Endothelial cell (in vitro differentiated cells): ENCODE measurements around the gene PKD2L1. TPM values are rescaled to one million over a fixed set of nuclear protein-coding genes. Genes with fewer than 3 reads are reported as not detected.
"Not testable (repeated sequence)": the region's sequence is repeated elsewhere in the genome, so short reads cannot be mapped to it uniquely, and the experiment has no call there.

Experiments used
- DNase-seq: peaks from one replicate; pipeline ENCODE4 v3.0.0; 2021; ENCODE audit warnings: low spot score
- H3K27ac Mint-ChIP-seq: one replicate; pipeline ENCODE4 v1.8.0; 2021; ENCODE audit warnings: mixed read lengths, inconsistent platforms; ENCODE audit not compliant: unreplicated experiment
- H3K27me3 Mint-ChIP-seq: one replicate; pipeline ENCODE4 v1.8.0; 2021; ENCODE audit warnings: mild to moderate bottlenecking, moderate library complexity, mixed read lengths, inconsistent platforms; ENCODE audit not compliant: unreplicated experiment
- H3K36me3 Mint-ChIP-seq: one replicate; pipeline ENCODE4 v1.8.0; 2021; ENCODE audit warnings: mild to moderate bottlenecking, low read depth, mixed read lengths, inconsistent platforms; ENCODE audit not compliant: unreplicated experiment
- H3K4me1 Mint-ChIP-seq: one replicate; pipeline ENCODE4 v1.8.0; 2021; ENCODE audit warnings: mild to moderate bottlenecking, mixed read lengths, inconsistent platforms; ENCODE audit not compliant: unreplicated experiment
- H3K4me3 Mint-ChIP-seq: one replicate; pipeline ENCODE4 v1.8.0; 2021; ENCODE audit warnings: mild to moderate bottlenecking, mixed read lengths, inconsistent platforms; ENCODE audit not compliant: unreplicated experiment
- H3K9me3 Mint-ChIP-seq: one replicate; pipeline ENCODE4 v1.8.0; 2021; ENCODE audit warnings: mixed read lengths, inconsistent platforms; ENCODE audit not compliant: unreplicated experiment
- total RNA-seq: library from RNA; stranded (reverse); fragmentation: NEBNext Ultra II Directional; extraction: Animal tissue kit (Norgen Biotek cat#: 25700); gene quantifications from one replicate; pipeline ENCODE4 v1.2.1, GENCODE V29; 2021; ENCODE audit not compliant: unreplicated experiment
- TF ChIP-seq, protein P1 (sequence below): fragments of 200-600 bp; sonication (generic); IDR thresholded peaks from one replicate; pipeline ENCODE4 v1.5.0; 2021; ENCODE audit warnings: antibody characterized with exemption; ENCODE audit not compliant: unreplicated experiment

PKD2L1 gene
- total RNA-seq, 1 donor from 2014 or later: 0.44 TPM

DNA sequence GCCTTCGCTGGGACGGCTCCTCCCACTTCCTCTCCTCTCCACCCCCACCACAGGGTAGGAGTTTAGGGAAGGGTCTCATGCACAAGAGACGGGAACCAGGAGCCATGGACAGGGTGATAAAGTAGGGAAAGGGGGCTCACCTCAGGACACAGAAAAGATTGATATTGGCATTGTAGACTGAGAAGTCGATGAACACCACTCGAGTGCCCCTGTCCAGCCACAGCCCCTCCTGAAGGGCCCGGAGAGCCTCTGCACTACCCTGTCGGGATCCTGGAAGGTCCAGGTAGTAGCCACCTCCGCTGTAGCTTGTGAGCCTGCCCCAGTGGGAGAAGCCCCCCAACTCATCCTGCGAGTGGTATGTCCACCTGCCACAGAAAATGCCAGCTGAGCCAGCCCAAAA, 32.8 kb downstream of the PKD2L1 start:
- no peak overlapping the region for H3K27ac Mint-ChIP-seq
- no peaks in the 10 kb centered on the region for H3K9me3 Mint-ChIP-seq
- H3K4me3 Mint-ChIP-seq: no peak overlapping the region
- no peaks in the 10 kb centered on the region for H3K4me1 Mint-ChIP-seq
- TF ChIP-seq, protein P1, sequence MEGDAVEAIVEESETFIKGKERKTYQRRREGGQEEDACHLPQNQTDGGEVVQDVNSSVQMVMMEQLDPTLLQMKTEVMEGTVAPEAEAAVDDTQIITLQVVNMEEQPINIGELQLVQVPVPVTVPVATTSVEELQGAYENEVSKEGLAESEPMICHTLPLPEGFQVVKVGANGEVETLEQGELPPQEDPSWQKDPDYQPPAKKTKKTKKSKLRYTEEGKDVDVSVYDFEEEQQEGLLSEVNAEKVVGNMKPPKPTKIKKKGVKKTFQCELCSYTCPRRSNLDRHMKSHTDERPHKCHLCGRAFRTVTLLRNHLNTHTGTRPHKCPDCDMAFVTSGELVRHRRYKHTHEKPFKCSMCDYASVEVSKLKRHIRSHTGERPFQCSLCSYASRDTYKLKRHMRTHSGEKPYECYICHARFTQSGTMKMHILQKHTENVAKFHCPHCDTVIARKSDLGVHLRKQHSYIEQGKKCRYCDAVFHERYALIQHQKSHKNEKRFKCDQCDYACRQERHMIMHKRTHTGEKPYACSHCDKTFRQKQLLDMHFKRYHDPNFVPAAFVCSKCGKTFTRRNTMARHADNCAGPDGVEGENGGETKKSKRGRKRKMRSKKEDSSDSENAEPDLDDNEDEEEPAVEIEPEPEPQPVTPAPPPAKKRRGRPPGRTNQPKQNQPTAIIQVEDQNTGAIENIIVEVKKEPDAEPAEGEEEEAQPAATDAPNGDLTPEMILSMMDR: no peak
- H3K36me3 Mint-ChIP-seq: peaks cover 3% of the 10 kb centered on the region
- DNase-seq: no peak
- H3K27me3 Mint-ChIP-seq: peaks cover 1% of the 10 kb centered on the region

DNA sequence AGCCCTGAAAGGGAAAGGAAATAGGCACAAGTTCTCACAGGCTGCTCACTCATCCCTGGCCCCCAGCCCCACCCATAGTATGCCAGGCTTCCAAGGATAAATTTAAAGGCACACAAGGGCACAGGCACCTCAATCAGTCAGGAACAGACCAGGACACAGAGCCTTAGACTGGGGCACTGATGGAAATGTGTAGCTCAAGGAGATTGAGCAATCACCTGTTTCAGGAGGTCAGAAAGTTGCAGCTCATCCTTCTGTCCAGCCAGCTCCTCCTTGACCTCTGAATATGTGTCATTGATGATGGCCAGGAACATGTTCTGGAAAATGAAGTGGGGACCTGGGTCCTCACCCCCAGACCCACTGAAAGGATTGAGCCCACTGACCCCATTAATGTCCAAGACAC, 37.0 kb downstream of the PKD2L1 start:
- DNase-seq: no peak
- no peaks in the 10 kb centered on the region for H3K4me1 Mint-ChIP-seq
- peaks cover 3% of the 10 kb centered on the region for H3K36me3 Mint-ChIP-seq
- no peaks in the 10 kb centered on the region for H3K9me3 Mint-ChIP-seq
- H3K27me3 Mint-ChIP-seq: peaks cover 1% of the 10 kb centered on the region
- no peak overlapping the region for H3K27ac Mint-ChIP-seq
- TF ChIP-seq, protein P1: no peak
- H3K4me3 Mint-ChIP-seq: no peak overlapping the region

DNA sequence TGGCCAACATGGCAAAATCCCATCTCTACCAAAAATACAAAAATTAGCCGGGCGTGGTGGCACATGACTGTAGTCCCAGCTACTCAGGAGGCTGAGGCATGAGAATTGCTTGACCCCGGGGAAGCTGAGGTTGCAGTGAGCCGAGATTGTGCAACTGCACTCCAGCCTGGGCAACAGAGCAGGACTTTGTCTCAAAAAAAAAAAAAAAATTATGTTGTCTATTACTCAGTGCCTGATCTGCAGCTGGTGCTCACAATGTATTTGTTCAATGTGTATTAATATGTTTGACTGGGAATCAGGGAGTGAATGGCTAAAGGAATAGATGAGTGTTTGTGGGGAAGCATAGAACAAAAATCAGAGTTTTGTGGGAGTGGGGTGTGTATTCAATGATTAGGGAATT, 37.7 kb downstream of the PKD2L1 start:
- H3K27me3 Mint-ChIP-seq, H3K4me1 Mint-ChIP-seq, H3K36me3 Mint-ChIP-seq, DNase-seq, H3K9me3 Mint-ChIP-seq, H3K27ac Mint-ChIP-seq, H3K4me3 Mint-ChIP-seq: not testable (repeated sequence)

DNA sequence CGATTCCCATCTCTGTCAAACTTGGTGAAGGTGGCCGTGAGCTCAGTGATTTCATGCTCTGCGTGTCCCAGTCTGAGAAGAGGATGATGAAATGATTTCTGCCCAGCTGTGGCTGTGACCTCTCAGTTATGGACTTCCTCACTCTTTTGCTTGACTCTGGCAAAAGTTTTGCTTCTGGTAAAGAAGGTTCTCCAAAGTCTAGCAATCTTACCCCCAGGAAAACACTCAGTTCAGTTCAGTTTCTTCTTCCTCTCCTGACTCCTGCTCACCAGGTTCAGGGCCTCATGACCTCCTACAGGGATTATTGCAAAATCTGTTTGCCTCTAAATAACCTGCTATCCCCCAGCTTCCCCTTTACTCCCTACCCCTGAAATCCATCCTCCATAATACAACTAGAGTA, 38.7 kb downstream of the PKD2L1 start:
- TF ChIP-seq, protein P1: no peak
- no peaks in the 10 kb centered on the region for H3K9me3 Mint-ChIP-seq

DNA sequence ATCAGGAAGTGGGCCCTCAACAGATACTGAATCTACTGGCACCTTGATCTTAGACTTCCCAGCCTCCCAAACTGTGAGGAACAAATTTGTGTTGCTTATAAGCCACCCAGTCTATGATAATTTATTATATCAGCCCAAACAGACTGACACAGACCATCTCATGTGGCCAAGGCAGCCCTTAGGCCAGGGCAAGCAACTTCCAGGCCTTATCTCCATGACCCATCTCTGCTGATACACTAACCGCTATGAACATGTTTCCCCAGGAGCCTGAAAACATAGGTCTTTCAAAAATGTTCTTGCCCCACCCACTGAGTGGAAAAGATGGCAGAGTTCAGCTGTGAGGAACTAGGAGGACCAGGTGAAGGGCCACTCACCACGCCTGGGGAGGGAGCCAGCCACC, 40.4 kb downstream of the PKD2L1 start:
- DNase-seq: no peak
- no peak overlapping the region for H3K27ac Mint-ChIP-seq
- peaks cover 7% of the 10 kb centered on the region for H3K36me3 Mint-ChIP-seq
- H3K27me3 Mint-ChIP-seq: peaks cover 7% of the 10 kb centered on the region
- H3K9me3 Mint-ChIP-seq: no peaks in the 10 kb centered on the region
- peaks cover 17% of the 10 kb centered on the region for H3K4me1 Mint-ChIP-seq
- H3K4me3 Mint-ChIP-seq: no peak overlapping the region
- TF ChIP-seq, protein P1: no peak

More for the DNA sequence above, 38.7 kb downstream of the PKD2L1 start:
- Mint-ChIP-seq H3K27me3 (peaks cover 2% of the 10 kb centered on the region), H3K4me1 (peaks cover 4% of the 10 kb centered on the region), H3K36me3 (peaks cover 3% of the 10 kb centered on the region), H3K27ac (no peak overlapping the region), H3K4me3 (no peak overlapping the region)
- no peak for DNase-seq

DNA sequence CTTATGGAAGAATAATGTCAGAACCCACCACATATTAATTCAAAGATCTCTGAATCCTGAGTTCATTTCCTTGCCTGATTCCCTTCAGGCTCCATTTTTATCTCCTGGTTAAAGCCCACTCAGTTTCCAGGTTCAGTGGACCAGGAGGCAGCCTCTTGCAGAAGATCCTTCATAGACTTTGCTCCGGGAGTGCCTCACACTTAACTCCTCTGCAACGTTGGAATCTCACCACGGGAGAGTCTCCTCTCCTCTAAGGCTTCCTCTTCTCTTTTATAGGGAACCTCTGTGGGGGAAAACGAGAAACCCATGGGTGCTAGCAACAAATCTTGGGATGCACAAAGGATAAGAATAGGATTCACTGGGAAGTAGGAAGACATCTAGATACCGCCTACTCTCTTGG, 41.8 kb downstream of the PKD2L1 start:
- H3K36me3 Mint-ChIP-seq: peaks cover 8% of the 10 kb centered on the region
- H3K4me1 Mint-ChIP-seq: peaks cover 17% of the 10 kb centered on the region
- H3K9me3 Mint-ChIP-seq: no peaks in the 10 kb centered on the region
- H3K4me3 Mint-ChIP-seq: no peak overlapping the region
- DNase-seq: no peak
- H3K27ac Mint-ChIP-seq: no peak overlapping the region
- TF ChIP-seq, protein P1: no peak
- H3K27me3 Mint-ChIP-seq: peaks cover 7% of the 10 kb centered on the region
